ENCODE results near the gene SHROOM4.

SHROOM4 gene

GRCh38 chrX:50813843-50814661 is at the start of gene SHROOM4:
Gene SHROOM4, minus strand, starts transcription at chrX:50814194. Its CDS starts 176 bp downstream, at chrX:50814018.
- no peak for DNase-seq (ENCODE audit: low read depth in 2 of 2)

GRCh38 chrX:50863471-50863870 is 49.5 kb upstream of the SHROOM4 start:
- no peak for DNase-seq (ENCODE audit: low read depth in 2 of 2)

- DNase-seq (ENCODE audit: low read depth in 2 of 2): no peak
Measured at GRCh38 chrX:50860518-50860917, 46.5 kb upstream of the SHROOM4 start.

GRCh38 chrX:50858548-50858947 is 44.6 kb upstream of the SHROOM4 start:
- no peak for DNase-seq (ENCODE audit: low read depth in 2 of 2)

GRCh38 chrX:50853399-50853798 is 39.4 kb upstream of the SHROOM4 start:
- no peak for DNase-seq (ENCODE audit: low read depth in 2 of 2)

GRCh38 chrX:50852524-50852923 is 38.5 kb upstream of the SHROOM4 start:
- no peak for DNase-seq (ENCODE audit: low read depth in 2 of 2)

GRCh38 chrX:50842221-50842620 is 28.2 kb upstream of the SHROOM4 start:
- no peak for DNase-seq (ENCODE audit: low read depth in 2 of 2)

DNA sequence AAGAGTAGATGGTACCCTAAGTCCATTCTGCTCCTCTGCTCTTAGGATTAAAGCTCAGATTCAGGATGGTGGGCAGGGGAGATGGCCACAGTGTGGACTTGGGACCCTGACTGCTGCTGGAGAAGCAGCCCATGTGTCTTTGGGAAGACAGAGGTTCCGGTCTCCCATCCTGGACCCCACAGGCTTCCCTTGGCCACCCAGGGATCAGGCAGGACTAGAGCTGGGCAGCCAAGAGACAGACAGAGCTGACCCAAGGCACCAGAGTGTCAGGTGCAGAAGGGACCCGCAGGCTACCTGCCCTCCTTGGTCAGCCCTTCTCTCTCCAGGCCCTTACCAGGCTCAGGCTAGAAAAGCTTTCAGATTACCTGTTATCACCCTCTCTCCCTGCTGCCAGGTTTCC is 25.7 kb upstream of the SHROOM4 start:
- DNase-seq (ENCODE audit: low read depth in 2 of 2): no peak

DNA sequence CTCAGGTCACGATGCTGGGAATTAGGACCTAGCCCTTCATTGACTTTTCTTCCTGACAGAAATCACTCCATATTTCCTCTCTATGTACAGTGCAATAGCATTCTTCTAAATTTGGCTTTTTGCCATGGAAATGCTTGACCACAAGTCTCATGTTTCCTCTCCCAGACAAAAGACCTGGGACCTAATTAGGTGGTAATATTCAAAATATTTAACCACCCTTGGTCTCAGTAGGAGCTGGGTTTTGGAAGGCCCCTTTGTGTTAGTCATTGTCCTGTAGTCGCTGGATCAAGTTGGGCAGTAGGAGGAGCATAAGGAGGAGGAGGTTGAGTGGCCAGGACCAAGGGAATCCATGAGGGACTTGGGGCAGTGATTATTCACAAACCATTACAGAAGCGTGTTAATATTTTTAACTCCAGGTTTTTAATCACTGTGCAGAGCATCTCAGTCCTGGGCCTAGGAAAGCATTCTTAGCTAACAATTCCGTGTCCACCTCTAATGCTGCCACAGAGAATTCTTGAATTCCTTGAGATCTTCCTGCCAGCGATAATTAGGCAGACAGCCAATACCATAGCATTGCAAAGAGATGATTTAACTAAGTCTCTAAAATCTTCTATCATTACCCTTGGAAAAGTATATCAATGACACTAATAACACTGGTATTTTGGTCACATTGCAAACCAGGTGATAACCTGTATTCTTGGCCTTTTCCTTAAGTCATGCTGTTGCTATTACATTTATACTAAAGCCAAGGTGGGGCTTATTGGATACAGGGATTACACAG is 25.0 kb upstream of the SHROOM4 start:
- DNase-seq (ENCODE audit: low read depth in 2 of 2): no peak

DNA sequence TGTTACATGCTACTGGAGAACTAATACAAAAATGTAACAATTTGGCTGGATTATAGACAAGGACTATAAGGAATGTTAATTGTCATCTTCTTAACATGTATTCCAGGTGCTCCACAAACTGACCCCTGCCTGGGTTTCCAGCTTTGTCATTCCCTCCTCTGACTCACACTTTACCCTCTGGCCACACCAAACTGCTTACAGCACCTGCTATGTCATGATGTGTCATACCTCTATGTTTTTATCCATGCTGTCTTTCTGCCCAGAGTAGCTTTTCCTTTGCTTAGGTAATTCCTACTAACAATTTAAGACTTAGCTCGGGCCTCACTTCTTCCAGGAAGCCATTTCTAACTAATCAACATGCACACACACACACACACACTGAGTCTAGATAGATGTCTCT is 14.0 kb upstream of the SHROOM4 start:
- no peak for DNase-seq (ENCODE audit: low read depth in 2 of 2)

- DNase-seq (ENCODE audit: low read depth in 2 of 2): no peak
Measured at GRCh38 chrX:50825825-50826224, 11.8 kb upstream of the SHROOM4 start.

DNA sequence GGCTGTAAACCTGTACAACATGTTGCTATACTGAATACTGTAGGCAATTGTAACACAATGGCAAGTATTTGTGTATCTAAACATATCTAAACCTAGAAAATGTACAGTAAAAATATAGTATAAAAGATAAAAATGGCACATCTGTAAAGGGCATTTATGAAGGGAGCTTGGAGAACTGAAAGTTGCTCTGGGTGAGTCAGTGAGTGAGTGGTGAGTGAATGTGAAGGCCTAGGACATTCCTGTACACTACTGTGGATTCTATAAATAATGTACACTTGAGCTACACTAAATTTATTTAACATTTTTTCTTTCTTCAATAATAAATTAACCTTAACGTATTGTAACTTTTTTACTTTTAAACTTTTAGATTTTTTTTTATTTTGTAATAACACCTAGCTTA is 5.0 kb upstream of the SHROOM4 start:
- DNase-seq (ENCODE audit: low read depth in 2 of 2): no peak

DNA sequence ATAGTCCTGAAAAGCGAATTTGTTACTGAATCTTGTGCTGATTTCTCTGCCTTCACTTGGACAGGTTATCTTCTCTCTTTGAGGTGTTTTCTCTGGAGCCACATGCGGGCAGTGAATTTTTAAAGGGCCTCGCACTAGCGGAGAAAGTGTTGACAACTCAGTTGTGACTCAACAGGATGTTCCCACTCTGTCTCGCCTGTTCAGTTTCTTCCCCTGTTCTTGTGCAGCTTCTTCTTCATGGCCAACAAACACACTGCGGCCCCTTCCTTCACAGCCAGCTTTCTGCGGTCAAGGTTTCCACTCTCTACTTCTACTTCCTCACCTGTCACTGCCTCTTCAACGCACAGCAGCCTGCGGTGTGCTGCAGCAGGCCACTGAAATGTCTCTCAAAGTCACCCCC is 1.1 kb upstream of the SHROOM4 start:
- DNase-seq (ENCODE audit: low read depth in 2 of 2): no peak

GRCh38 chrX:50814701-50815100 is 707 bp upstream of the SHROOM4 start:
- DNase-seq (ENCODE audit: low read depth in 2 of 2): no peak

DNA sequence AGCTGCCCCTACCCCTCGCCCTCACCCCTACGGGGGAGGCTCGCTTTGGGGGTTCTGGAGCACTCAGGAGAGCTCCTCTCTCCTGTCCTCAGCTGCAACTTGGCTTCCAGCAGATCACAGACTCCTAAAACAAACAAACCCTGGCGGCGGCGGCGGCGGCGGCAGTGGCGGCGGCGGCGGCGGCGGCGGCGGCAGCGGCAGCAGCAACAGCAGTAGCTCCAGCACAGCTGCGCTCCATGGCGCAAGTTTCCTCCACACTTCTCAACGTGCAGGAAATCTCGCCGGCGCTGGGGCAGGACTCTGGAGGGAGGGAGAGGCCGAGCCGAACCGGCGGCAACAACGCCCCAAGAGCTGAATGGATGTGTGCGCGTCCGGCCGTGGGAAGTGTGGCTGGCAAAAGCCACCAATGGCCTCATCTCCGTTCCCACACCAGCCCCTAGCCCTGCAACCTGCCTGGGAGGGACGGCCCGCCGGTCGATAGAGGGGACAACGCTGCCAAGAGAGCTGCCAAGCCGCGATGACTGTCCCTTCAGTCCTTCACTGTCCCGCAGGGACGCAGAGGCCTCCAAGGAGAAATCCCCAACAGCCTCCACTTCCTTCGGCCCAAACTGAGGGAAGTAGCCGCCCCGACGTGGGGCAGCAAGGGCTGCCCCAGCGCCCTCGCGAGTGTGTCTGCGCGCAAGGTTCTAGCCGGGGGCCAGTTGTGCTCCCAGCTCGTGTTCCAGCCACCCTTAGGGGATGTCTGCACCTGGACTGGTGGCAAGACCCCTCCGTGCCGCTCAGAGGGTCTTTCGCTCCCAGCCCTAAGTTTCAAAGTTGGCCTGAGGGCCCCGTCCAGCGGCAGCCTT is 775 bp downstream of the SHROOM4 start:
- DNase-seq (ENCODE audit: low read depth in 2 of 2): no peak

- no peak for DNase-seq (ENCODE audit: low read depth in 2 of 2)
Measured at GRCh38 chrX:50805276-50805675, 8.7 kb downstream of the SHROOM4 start.

DNA sequence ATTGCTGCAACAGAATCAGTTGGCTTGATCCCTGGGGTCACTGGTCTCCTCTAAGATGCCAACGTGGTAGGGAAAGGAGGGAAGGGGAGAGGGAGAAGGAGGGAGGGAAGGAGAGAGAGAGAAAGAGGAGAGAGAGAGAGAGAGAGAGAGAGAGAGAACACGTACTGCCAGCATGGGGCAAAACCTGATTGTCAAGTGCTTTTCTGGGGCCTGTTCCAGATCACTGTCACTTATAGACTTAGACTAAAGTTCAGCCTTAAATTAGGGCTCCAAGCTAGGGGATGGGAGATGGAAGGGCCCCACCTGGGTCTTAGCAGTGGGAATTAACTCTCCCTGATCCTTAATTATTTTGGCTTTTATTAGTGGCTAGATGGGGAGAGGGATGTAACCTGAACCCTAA is 12.9 kb downstream of the SHROOM4 start:
- no peak for DNase-seq (ENCODE audit: low read depth in 2 of 2)

DNA sequence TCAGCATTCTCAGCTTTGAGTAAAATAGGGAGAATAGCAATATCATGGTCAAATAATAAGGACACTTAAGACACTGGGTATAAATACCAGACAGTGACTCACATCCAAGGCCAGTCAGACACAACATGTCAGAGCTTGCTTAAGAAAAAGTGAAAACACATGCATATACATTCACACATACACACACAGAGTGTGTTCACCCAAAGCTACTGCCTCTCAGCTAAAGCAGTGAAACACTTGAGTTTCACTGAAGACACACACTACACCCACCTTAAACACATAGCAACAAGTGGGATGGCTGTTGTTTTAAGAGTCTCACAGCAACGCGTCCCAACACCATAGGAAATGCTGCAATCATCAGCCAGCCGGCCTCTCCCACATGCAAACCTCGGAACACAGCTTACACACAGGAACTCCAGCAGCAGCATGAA is 14.4 kb downstream of the SHROOM4 start:
- no peak for DNase-seq (ENCODE audit: low read depth in 2 of 2)

- DNase-seq (ENCODE audit: low read depth in 2 of 2): no peak
Measured at GRCh38 chrX:50798783-50799182, 15.2 kb downstream of the SHROOM4 start.

- no peak for DNase-seq (ENCODE audit: low read depth in 2 of 2)
Measured at GRCh38 chrX:50787099-50787498, 26.9 kb downstream of the SHROOM4 start.

DNA sequence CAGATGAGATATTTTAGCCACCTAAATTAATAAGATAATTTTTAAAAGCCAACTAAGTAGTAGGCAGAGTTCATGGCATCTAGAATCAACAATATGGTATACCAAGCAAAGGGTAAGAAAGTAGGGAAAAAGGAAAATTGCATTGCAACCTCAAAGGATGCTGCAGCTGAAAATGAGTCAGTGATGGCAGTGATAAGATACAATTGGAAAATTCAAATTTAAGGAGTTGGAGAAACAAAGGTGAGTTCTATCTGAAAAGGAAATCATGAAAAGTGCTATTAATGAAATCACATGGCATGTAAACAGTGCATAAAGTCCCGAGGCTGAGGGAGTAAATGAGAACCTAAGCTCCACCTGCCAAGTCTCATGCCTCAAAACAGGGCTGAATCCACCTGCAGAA is 33.9 kb downstream of the SHROOM4 start:
- no peak for DNase-seq (ENCODE audit: low read depth in 2 of 2)

DNA sequence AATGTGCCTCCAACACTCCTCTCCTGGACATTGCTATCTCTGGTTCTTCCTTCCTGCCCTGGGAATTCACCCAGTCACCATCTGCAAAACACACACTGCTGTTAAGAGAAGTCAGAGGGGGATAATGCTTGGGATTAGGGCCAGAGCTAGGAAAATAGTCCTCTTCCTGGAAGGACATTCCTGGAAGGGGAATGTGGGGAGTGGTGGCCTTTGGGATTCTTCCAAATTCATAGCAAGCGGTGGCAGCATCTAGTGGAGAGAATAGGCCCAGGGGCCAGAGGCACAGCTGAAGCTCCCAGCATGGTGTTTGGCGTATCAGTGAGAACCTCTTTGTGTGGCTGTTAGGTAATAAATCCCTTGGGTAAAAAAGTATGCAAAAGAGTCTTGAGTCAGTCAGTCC is 34.3 kb downstream of the SHROOM4 start:
- DNase-seq (ENCODE audit: low read depth in 2 of 2): no peak

Data from stimulated activated CD8-positive, alpha-beta memory T cell treated with anti-CD3 and anti-CD28 coated beads, Interleukin-7, amount 100 ng/mL, for 1 hour (primary cell).